DND-41 (cell line): ENCODE data around the gene NBEAL2.

Experiments used
- ATAC-seq: fragments of 200-7000 bp; cut with Tn5 transposase; 3 replicates; pipeline ENCODE4 v1.9.1; 2021; ENCODE audit warnings: low read depth; ENCODE audit not compliant: insufficient read depth
- DNase-seq: peaks from one replicate; pipeline ENCODE4 v3.0.0-alpha.2; 2020
- H2AFZ ChIP-seq: 2 replicates; pipeline ENCODE4 v1.6.0; 2012; ENCODE audit warnings: low read depth, low read length
- H3K27ac ChIP-seq: 2 replicates; pipeline ENCODE4 v1.5.1; 2012; ENCODE audit warnings: low read length, inconsistent platforms
- H3K27me3 ChIP-seq: fragments of 200-600 bp; sonication (generic); 2 replicates; pipeline ENCODE4 v1.6.0; 2012; ENCODE audit warnings: low read length, mild to moderate bottlenecking, inconsistent platforms; ENCODE audit not compliant: insufficient read depth, poor library complexity
- H3K36me3 ChIP-seq: 2 replicates; pipeline ENCODE4 v1.5.1; 2012; ENCODE audit warnings: low read length, inconsistent platforms; ENCODE audit not compliant: insufficient read depth
- H3K4me1 ChIP-seq: 2 replicates; pipeline ENCODE4 v1.5.1; 2012; ENCODE audit warnings: mild to moderate bottlenecking, low read length; ENCODE audit not compliant: insufficient read depth
- H3K4me2 ChIP-seq: 2 replicates; pipeline ENCODE4 v1.6.0; 2012; ENCODE audit warnings: mild to moderate bottlenecking, moderate library complexity, low read length, inconsistent platforms; ENCODE audit not compliant: insufficient read depth
- H3K4me3 ChIP-seq, 2 experiments: fragments of 200-600 bp in 1 of 2; shearing (Covaris generic) in 1 of 2; 2 replicates each; pipeline ENCODE4 v1.5.1; 2012 to 2016; ENCODE audit warnings: inconsistent platforms in 2 of 2, low read length in 2 of 2, mild to moderate bottlenecking in 2 of 2, low read depth in 1 of 2, moderate library complexity in 1 of 2
- H3K79me2 ChIP-seq: 2 replicates; pipeline ENCODE4 v1.6.0; 2012; ENCODE audit warnings: low read length, inconsistent platforms; ENCODE audit not compliant: insufficient read depth
- H3K9ac ChIP-seq: 2 replicates; pipeline ENCODE4 v1.6.0; 2012; ENCODE audit warnings: low read depth, mild to moderate bottlenecking, inconsistent platforms, low read length, moderate library complexity
- H3K9me3 ChIP-seq: 2 replicates; pipeline ENCODE4 v1.5.1; 2012; ENCODE audit warnings: low read length, moderate library complexity, mild to moderate bottlenecking, inconsistent platforms; ENCODE audit not compliant: insufficient read depth, severe bottlenecking
- H4K20me1 ChIP-seq: 2 replicates; pipeline ENCODE4 v1.6.0; 2012; ENCODE audit warnings: low read length; ENCODE audit not compliant: insufficient read depth
- EZH2 ChIP-seq: IDR thresholded peaks from 3 replicates; pipeline ENCODE4 v1.6.1; 2012; ENCODE audit warnings: borderline replicate concordance, low read depth, mild to moderate bottlenecking, moderate library complexity, low read length, inconsistent platforms; ENCODE audit not compliant: severe bottlenecking
- TF ChIP-seq, protein P1 (sequence below): IDR thresholded peaks from 2 replicates; pipeline ENCODE4 v1.5.1; 2012; ENCODE audit warnings: borderline replicate concordance, low read length, moderate library complexity, mild to moderate bottlenecking; ENCODE audit not compliant: poor library complexity, severe bottlenecking; ENCODE audit errors: extremely low read depth

The NBEAL2 gene

GRCh38 chr3:46978985-46979944 is at the start of gene NBEAL2:
TSS of gene NBEAL2 (plus strand) at chr3:46979666. CDS start at chr3:46979862, 196 bp downstream.
- Histone ChIP-seq H3K4me1 (peaks cover 68% of the 10 kb centered on the region), H3K79me2 (peaks cover 80% of the 10 kb centered on the region)

GRCh38 chr3:46930166-46930944 is 49.1 kb upstream of the NBEAL2 start:
- Histone ChIP-seq H3K27me3 (no peaks in the 10 kb centered on the region), H4K20me1 (peaks cover 86% of the 10 kb centered on the region), H3K4me1 (peaks cover 9% of the 10 kb centered on the region; the same call in 1 of the 2 replicates), H3K9me3 (no peaks in the 10 kb centered on the region), H3K4me3 (no peak overlapping the region), H3K79me2 (peaks cover 95% of the 10 kb centered on the region), H3K36me3 (peaks cover 77% of the 10 kb centered on the region), H2AFZ (no peak overlapping the region), H3K9ac (no peak overlapping the region), H3K27ac (peak overlapping the region; percentile 44; the same call in 1 of the 2 replicates), H3K4me2 (no peak overlapping the region)
- ATAC-seq: no peak
- TF ChIP-seq, protein P1, sequence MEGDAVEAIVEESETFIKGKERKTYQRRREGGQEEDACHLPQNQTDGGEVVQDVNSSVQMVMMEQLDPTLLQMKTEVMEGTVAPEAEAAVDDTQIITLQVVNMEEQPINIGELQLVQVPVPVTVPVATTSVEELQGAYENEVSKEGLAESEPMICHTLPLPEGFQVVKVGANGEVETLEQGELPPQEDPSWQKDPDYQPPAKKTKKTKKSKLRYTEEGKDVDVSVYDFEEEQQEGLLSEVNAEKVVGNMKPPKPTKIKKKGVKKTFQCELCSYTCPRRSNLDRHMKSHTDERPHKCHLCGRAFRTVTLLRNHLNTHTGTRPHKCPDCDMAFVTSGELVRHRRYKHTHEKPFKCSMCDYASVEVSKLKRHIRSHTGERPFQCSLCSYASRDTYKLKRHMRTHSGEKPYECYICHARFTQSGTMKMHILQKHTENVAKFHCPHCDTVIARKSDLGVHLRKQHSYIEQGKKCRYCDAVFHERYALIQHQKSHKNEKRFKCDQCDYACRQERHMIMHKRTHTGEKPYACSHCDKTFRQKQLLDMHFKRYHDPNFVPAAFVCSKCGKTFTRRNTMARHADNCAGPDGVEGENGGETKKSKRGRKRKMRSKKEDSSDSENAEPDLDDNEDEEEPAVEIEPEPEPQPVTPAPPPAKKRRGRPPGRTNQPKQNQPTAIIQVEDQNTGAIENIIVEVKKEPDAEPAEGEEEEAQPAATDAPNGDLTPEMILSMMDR: no peak
- TF ChIP-seq EZH2: no peak
- DNase-seq: no peak

More at GRCh38 chr3:46978985-46979944, at the start of gene NBEAL2:
- peak within 1 kb of the TSS; percentile 35 to 68; a peak in 3 of 4 replicates for H3K4me3 ChIP-seq
- TF ChIP-seq EZH2: no peak
- TF ChIP-seq, protein P1: no peak
- peaks cover 22% of the 10 kb centered on the region for H4K20me1 ChIP-seq
- H3K4me2 ChIP-seq: peak within 1 kb of the TSS; percentile 87
- peak within 1 kb of the TSS; percentile 87 for H3K27ac ChIP-seq
- peak; percentile 86 for ATAC-seq
- no peaks in the 10 kb centered on the region for H3K9me3 ChIP-seq
- peaks cover 11% of the 10 kb centered on the region for H3K36me3 ChIP-seq
- DNase-seq: peak; percentile 97
- no peaks in the 10 kb centered on the region for H3K27me3 ChIP-seq
- peak within 1 kb of the TSS; percentile 64 for H3K9ac ChIP-seq
- peak within 1 kb of the TSS; percentile 85 for H2AFZ ChIP-seq

- H3K4me3 ChIP-seq: no peak overlapping the region
- H3K9me3 ChIP-seq: no peaks in the 10 kb centered on the region
- peak overlapping the region; percentile 42; the same call in 1 of the 2 replicates for H3K27ac ChIP-seq
- DNase-seq (no peak), ATAC-seq (no peak)
- H3K4me2 ChIP-seq: no peak overlapping the region
- H3K36me3 ChIP-seq: peaks cover 77% of the 10 kb centered on the region
- no peaks in the 10 kb centered on the region for H3K27me3 ChIP-seq
- H3K4me1 ChIP-seq: peaks cover 9% of the 10 kb centered on the region; the same call in 1 of the 2 replicates
- H3K9ac ChIP-seq: no peak overlapping the region
- H4K20me1 ChIP-seq: peaks cover 85% of the 10 kb centered on the region
- peaks cover 95% of the 10 kb centered on the region for H3K79me2 ChIP-seq
- TF ChIP-seq, protein P1: no peak
- TF ChIP-seq EZH2: no peak
- no peak overlapping the region for H2AFZ ChIP-seq
These were observed 48.5 kb upstream of the NBEAL2 start for GRCh38 chr3:46930945-46931403.
